ENCODE measurements around the gene BRME1.
A peak's percentile ranks its signal among the peaks of the same experiment; 100 is the strongest.

GRCh38 chr19:13833330-13834243, 72.3 kb downstream of the BRME1 start:
- TF ChIP-seq CTCF (IDR thresholded peaks at IDR 0.05) (peak; percentile 37 to 46 (median 40)), POLR2A (IDR thresholded peaks at IDR 0.05) (peak in 1 of 2 donors; percentile 8)

All from uterus (tissue), 2 donors.